ENCODE measurements around the gene CFAP100.

The CFAP100 gene

DNA sequence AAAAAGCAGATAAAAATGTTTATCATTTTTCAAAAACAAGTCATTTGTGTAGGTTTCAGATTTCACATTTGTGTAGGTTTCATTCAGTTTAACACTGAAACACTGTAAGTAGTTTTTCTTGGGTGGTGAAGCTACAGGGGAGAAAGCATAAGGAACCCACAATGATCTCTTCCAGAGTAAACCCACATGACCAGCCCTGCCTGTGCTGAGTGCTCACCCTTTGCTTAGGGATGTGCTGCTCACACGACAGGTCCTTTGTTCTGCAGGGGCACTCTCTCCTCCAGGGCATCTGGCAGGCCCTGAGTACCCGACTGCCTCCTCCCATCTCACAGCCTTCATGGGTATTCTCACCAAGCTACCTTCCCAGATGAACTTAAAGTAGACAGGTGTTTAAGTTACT is 52.1 kb downstream of the CFAP100 start:
- DNase-seq = no peak

- DNase-seq = no peak
These were observed 52.9 kb downstream of the CFAP100 start for GRCh38 chr3:126447456-126448106.

DNA sequence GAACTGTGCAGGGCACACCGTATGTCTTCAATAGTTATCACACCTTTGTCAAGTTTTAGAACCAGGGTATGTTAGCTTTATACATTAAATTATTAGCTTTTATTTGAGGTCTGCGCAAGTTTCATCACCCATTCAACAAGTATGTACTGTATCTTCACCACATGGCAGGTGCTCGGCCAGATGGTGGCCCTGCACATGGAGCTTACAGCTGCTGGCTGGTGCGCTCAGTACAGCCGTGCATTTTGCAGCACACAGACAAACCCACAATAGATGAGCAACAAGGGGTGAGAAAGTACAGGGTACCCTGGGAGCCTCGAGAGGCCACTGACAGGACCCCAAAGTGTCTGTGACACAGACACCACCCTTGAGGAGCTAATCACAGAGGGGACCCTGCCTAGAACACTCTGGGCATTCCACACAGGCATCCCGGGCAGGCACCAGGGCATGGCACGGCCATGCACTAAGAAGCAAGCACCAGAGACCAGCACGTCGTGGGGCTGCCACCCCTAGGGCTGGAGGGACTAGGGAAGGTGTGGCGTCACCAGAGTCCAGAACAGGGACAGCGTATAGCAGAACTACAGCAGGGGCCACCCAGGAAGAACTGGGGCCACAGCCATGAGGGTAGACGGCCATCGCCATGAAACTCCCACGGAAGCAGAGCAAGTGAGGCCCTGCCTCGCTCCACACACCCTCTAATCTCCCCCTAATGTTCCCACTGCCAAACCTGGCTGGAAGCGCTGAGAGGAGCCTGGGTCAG is 53.6 kb downstream of the CFAP100 start:
- no peak for DNase-seq

DNA sequence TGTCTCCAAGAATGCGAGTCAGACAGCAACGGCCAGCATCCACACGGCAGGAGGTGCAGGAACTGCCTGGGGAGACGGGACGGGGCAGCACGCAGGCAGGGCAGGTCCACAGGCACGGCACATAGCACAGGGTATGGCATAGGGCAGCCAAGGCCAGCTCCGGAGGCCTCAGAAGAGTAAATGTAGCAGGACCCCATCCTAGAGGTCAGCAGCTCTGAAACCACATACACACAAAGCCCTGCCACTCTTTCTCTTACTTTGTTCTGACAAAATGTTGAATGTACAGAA is 54.1 kb downstream of the CFAP100 start:
- DNase-seq = no peak

GRCh38 chr3:126449621-126450051 is 54.9 kb downstream of the CFAP100 start:
- no peak for DNase-seq

GRCh38 chr3:126450219-126450618 is 55.5 kb downstream of the CFAP100 start:
- DNase-seq = no peak

- DNase-seq = no peak
These were observed 56.0 kb downstream of the CFAP100 start for GRCh38 chr3:126450744-126451143.

DNA sequence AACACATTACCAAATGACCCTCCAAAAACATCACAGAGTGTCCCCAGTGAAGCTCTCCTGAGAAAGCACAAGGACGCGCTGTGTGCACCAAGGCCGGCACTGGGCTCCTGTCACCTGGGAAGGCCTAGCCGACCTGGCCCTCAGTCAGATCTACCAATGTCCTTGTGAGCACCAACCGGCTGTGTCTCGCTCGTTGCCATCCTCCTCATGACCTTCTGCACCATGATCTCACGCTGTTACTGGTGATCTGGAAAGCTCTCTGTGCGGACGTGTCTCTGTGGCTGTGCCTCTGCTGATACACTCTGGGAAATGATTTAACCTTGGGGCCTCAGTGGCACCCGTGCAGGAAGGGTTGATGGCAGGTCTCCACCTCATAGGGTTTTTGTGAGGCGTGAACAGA is 56.8 kb downstream of the CFAP100 start:
- no peak for DNase-seq

- DNase-seq = no peak
These were observed 57.5 kb downstream of the CFAP100 start for GRCh38 chr3:126452213-126452612.

DNA sequence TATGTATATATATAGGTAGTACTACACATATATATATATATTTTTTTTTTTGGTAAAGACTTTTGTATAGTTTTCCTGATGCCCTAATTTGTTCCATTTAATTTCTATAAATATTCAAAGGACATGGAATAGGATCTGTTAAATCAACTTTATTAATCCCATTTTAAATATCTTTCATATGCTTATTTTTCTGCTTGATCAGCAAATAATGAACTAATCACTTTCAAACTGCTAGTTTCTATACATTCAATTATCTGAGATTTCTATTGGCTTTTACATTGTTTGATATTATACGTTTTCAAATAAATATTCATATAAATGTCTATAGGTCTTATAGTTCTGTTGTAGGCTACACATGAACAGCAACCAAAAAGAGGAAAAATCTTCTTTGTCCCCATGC is 59.3 kb downstream of the CFAP100 start:
- DNase-seq = no peak

GRCh38 chr3:126454437-126455198 is 59.9 kb downstream of the CFAP100 start:
- no peak for DNase-seq

- DNase-seq = no peak
These were observed 61.5 kb downstream of the CFAP100 start for GRCh38 chr3:126456211-126456610.

GRCh38 chr3:126456766-126457388 is 62.2 kb downstream of the CFAP100 start:
- no peak for DNase-seq

DNA sequence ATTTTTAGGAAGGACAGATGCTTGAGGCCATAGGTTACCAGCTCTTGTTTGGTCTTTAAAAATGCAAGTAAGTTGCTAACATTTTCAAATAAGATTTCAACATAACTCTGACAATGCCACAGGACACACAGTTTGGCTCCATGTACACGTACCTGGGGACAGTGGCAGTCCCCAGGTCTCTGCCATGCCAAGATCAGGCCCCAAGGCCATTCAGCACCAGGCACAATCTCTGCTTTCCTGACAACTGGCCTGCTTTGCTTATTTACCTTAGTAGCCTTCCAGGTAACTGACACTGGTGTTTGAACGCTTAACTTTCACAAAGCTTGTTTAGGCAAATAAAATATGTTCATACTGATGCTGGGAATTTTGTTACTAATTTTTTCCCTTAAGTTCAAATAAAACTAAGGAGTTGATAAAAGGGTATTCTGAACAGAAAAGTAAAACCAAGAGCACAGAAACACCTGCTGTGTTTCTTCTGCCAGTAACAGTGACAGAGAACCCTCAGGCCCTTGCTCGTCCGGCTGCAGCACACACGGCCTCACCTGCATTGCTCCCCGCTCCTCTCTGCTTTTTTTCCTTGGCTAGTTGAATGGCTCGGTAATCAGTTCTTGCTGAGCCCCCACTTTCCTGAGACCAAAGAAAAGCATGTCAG is 64.5 kb downstream of the CFAP100 start:
- no peak for DNase-seq

- DNase-seq = no peak
These were observed 65.0 kb downstream of the CFAP100 start for GRCh38 chr3:126459763-126460127.

DNA sequence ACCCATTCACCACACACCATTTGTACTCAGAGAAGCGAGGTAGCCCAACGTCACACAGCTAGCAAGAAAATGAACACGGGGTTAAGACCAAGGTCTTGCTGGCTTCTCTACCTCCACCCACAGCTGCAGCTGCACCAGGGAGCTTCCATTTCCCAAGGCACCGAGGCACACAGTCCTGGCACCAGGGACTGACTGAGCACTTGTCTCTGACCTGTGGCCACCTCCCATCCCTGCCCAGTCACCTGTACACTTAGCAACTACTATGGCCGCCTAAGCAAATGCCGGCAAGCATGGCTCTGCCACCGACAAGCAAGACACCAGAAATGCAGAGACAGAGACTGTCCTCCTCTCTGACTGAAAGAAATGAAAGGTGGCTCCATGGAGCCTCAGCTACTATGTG is 65.7 kb downstream of the CFAP100 start:
- no peak for DNase-seq

DNA sequence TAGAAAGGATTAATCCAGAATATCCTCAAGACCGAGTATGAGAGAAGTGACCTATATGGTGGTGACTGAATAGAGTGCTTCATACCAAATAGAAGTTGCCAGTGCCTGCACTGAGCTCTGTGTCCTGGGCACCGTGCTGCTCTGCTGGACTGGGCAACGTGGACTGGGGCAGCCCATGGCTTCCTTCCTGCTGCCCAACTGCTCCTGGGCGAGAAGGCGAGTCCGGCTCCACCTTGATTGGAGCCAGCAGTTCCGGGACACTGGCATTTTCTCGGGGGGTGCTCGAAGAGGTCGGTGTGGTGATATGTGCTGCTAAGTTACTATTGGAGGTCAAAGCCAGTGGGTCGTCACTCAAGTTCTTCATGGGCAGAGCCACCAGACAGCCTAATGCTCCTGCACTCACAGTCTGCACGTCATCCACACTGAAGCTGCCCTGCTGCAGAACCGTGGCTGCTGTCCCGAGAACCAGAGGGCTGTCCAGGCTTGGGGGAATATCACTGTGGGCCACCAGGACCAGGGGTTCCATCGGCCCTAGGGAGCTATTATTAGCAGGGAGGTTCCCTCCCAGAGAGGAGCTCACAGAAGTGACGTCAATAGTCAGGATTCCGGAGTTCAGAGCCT is 66.9 kb downstream of the CFAP100 start:
- DNase-seq = no peak

DNA sequence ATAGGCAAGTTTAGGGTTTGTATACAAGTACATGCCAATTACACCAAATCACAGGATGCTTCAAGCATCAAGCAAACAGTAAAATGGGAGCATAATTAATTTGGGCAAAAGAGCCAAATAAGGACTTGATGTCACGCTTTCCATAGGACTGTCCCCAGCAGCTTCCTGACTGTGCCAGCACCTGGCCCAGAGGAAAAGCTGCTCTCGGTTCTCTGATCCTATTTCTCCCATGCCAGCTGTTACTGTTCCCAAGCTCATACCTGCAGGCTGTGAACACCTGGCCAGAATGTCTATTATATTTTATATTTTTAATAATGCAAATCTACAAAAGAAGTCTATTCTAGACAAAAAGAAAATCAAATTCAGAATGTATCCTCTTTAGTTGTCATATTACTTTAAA is 68.8 kb downstream of the CFAP100 start:
- DNase-seq = no peak

GRCh38 chr3:126464093-126464492 is 69.4 kb downstream of the CFAP100 start:
- DNase-seq = no peak

DNA sequence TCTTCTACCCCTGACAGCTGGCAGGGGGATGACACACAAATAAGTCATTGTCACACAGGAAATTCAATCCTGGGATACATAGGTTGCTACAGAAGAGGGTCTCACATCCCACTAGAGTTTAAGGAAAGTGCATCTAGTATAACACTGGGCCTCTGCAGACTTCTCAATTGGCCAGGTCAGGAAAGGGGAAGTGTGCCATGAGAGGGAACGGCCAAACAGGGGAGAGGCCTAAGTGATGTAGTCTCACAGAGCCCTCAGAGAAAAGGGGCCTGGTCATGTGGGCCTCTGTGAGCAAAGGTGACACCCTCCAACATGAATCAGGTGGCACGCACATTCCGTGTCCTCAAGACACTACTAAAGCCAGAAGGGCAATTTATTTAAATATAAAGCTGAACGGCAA is 69.8 kb downstream of the CFAP100 start:
- no peak for DNase-seq

GRCh38 chr3:126464997-126465396 is 70.3 kb downstream of the CFAP100 start:
- DNase-seq = no peak

GRCh38 chr3:126465928-126466544 is 71.3 kb downstream of the CFAP100 start:
- DNase-seq = no peak

All from activated CD4-positive, alpha-beta T cell treated with anti-CD3 and anti-CD28 coated beads, Interleukin-2, amount 50 U/mL, for 1 hour (primary cell).